OCI-LY1 (cell line): ENCODE data around the gene GSG1L.

Experiments used
- H2AFZ ChIP-seq: fragments of 200-600 bp; sonication (generic), shearing (Covaris generic); 2 replicates; pipeline ENCODE4 v1.6.0; 2014; ENCODE audit warnings: antibody characterized with exemption, mild to moderate bottlenecking, low read length
- H3F3A ChIP-seq: fragments of 200-600 bp; sonication (generic), shearing (Covaris generic); 2 replicates; pipeline ENCODE4 v1.6.0; 2014; ENCODE audit warnings: mild to moderate bottlenecking, antibody characterized with exemption, low read length, moderate library complexity; ENCODE audit not compliant: insufficient read depth
- H3K27ac ChIP-seq: fragments of 200-600 bp; sonication (generic); 2 replicates; pipeline ENCODE4 v1.5.1; 2014; ENCODE audit warnings: low read length, mixed run types, mild to moderate bottlenecking, low read depth; ENCODE audit not compliant: poor library complexity, severe bottlenecking
- H3K27me3 ChIP-seq: fragments of 200-600 bp; sonication (generic); 2 replicates; pipeline ENCODE4 v1.6.0; 2014; ENCODE audit warnings: antibody characterized with exemption, mild to moderate bottlenecking, low read length, moderate library complexity; ENCODE audit not compliant: insufficient read depth
- H3K36me3 ChIP-seq: fragments of 200-600 bp; sonication (generic); 2 replicates; pipeline ENCODE4 v1.6.1; 2014; ENCODE audit warnings: mild to moderate bottlenecking, antibody characterized with exemption, low read length, moderate library complexity, mixed read lengths; ENCODE audit not compliant: insufficient read depth
- H3K4me1 ChIP-seq: fragments of 200-600 bp; sonication (generic); 2 replicates; pipeline ENCODE4 v1.5.1; 2014; ENCODE audit warnings: mild to moderate bottlenecking, low read length, moderate library complexity; ENCODE audit not compliant: insufficient read depth, severe bottlenecking
- H3K4me2 ChIP-seq: fragments of 200-600 bp; sonication (generic), shearing (Covaris generic); 2 replicates; pipeline ENCODE4 v1.6.1; 2014; ENCODE audit warnings: low read length
- H3K4me3 ChIP-seq: fragments of 200-600 bp; sonication (generic); 2 replicates; pipeline ENCODE4 v1.5.1; 2014; ENCODE audit warnings: low read length, low read depth, mild to moderate bottlenecking, mixed read lengths; ENCODE audit not compliant: poor library complexity, severe bottlenecking
- H3K79me2 ChIP-seq: fragments of 200-600 bp; shearing (Covaris generic); 2 replicates; pipeline ENCODE4 v1.6.1; 2016; ENCODE audit warnings: mixed run types, low read length, mixed read lengths; ENCODE audit not compliant: insufficient read depth
- H3K9ac ChIP-seq: fragments of 200-600 bp; sonication (generic), shearing (Covaris generic); 2 replicates; pipeline ENCODE4 v1.6.1; 2014; ENCODE audit warnings: mild to moderate bottlenecking, low read length, mixed read lengths
- H3K9me2 ChIP-seq: fragments of 200-600 bp; sonication (generic), shearing (Covaris generic); 2 replicates; pipeline ENCODE4 v1.6.1; 2014; ENCODE audit warnings: low read depth, mild to moderate bottlenecking, low read length, mixed read lengths
- H3K9me3 ChIP-seq: fragments of 200-600 bp; shearing (Covaris generic); 2 replicates; pipeline ENCODE4 v1.6.1; 2014; ENCODE audit warnings: low read length, mixed read lengths
- H4K20me1 ChIP-seq: fragments of 200-600 bp; sonication (generic), shearing (Covaris generic); 2 replicates; pipeline ENCODE4 v1.6.0; 2016; ENCODE audit warnings: mild to moderate bottlenecking, low read length; ENCODE audit not compliant: insufficient read depth
- CTCF ChIP-seq: fragments of 200-600 bp; sonication (generic), shearing (Covaris generic); IDR thresholded peaks from 2 replicates; pipeline ENCODE4 v1.5.1; 2017; ENCODE audit warnings: mild to moderate bottlenecking, antibody characterized with exemption, low read length, moderate library complexity, mixed read lengths
- EZH2 ChIP-seq: fragments of 200-600 bp; sonication (generic), shearing (Covaris generic); IDR thresholded peaks from 2 replicates; pipeline ENCODE4 v1.8.0; 2017; ENCODE audit warnings: borderline replicate concordance, mixed run types, mild to moderate bottlenecking, antibody characterized with exemption, low read length, moderate library complexity, mixed read lengths

GSG1L gene

GRCh38 chr16:28098171-28098958, 34.9 kb upstream of the GSG1L start:
- Histone ChIP-seq H3K4me1 (no peaks in the 10 kb centered on the region), H3K79me2 (no peaks in the 10 kb centered on the region), H2AFZ (no peak overlapping the region), H3K27me3 (no peaks in the 10 kb centered on the region), H3K9me3 (no peaks in the 10 kb centered on the region), H3F3A (no peaks in the 10 kb centered on the region), H4K20me1 (no peaks in the 10 kb centered on the region), H3K36me3 (peaks cover 67% of the 10 kb centered on the region), H3K4me3 (no peak overlapping the region), H3K27ac (no peak overlapping the region), H3K9me2 (no peaks in the 10 kb centered on the region), H3K4me2 (no peak overlapping the region), H3K9ac (no peak overlapping the region)
- TF ChIP-seq EZH2 (no peak), CTCF (no peak)

- Histone ChIP-seq H3K27me3 (no peaks in the 10 kb centered on the region), H2AFZ (no peak overlapping the region), H3K9ac (no peak overlapping the region), H3K4me2 (no peak overlapping the region), H3K9me3 (no peaks in the 10 kb centered on the region), H3K9me2 (no peaks in the 10 kb centered on the region), H3K27ac (no peak overlapping the region), H3K36me3 (peaks cover 57% of the 10 kb centered on the region), H4K20me1 (no peaks in the 10 kb centered on the region), H3K4me3 (no peak overlapping the region), H3K79me2 (no peaks in the 10 kb centered on the region), H3K4me1 (no peaks in the 10 kb centered on the region), H3F3A (no peaks in the 10 kb centered on the region)
- TF ChIP-seq CTCF (no peak), EZH2 (no peak)
Observed at GRCh38 chr16:28096983-28097899, 33.7 kb upstream of the GSG1L start.

DNA sequence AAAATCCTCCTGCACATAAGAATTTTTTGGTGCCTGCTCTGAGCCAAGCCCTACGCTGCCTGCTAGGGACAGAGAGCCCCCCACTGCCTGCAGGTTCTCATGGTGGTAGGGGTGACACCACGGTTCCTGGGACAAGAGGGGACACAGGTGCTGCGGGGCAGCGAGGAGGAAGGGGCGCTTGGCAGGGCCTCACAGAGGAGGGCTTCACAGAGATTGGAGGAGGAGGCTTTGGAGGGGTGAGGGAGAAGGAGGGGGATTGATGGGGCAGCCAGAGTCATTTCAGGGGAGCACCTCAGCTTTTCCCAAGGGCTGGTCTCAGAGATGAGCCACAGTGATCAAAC, 29.8 kb upstream of the GSG1L start:
- Histone ChIP-seq H3K27ac (no peak overlapping the region), H2AFZ (no peak overlapping the region), H3K9ac (no peak overlapping the region), H4K20me1 (no peaks in the 10 kb centered on the region), H3K4me2 (no peak overlapping the region), H3F3A (no peaks in the 10 kb centered on the region), H3K9me3 (no peaks in the 10 kb centered on the region), H3K9me2 (no peaks in the 10 kb centered on the region), H3K27me3 (no peaks in the 10 kb centered on the region), H3K4me3 (no peak overlapping the region), H3K4me1 (no peaks in the 10 kb centered on the region), H3K79me2 (no peaks in the 10 kb centered on the region), H3K36me3 (peaks cover 19% of the 10 kb centered on the region; the same call in 1 of the 2 replicates)
- TF ChIP-seq EZH2 (no peak), CTCF (no peak)
